ENCODE measurements around the gene TIMP3. TPM values are rescaled to one million over a fixed set of nuclear protein-coding genes. Genes with fewer than 3 reads are reported as not detected.

The TIMP3 gene
- total and polyA plus RNA-seq, 4 experiments from 2014 or later: 1.7 to 2.3 TPM; not detected in 2

GRCh38 chr22:32832174-32832573 lies 30.7 kb downstream of the TIMP3 start:
- Mint-ChIP-seq H3K9me3 (no peaks in the 10 kb centered on the region), H3K4me3 (no peak overlapping the region), H3K4me1 (peaks cover 2 to 8% (median 4%) of the 10 kb centered on the region in 4 donors), H3K36me3 (no peaks in the 10 kb centered on the region), H3K27ac (peak overlapping the region in 1 of 7 donors; percentile 22), H3K27me3 (peaks cover 1 to 6% of the 10 kb centered on the region in 2 donors)
- intact Hi-C loops (cut with micrococcal nuclease): no loop called here
- Histone ChIP-seq H3K4me3 (ENCODE audit: low read length in 2 of 2) (no peak overlapping the region), H3K4me1 (ENCODE audit: insufficient read depth, low read length) (no peaks in the 10 kb centered on the region), H3K36me3 (ENCODE audit: insufficient read depth, low read length) (no peaks in the 10 kb centered on the region), H3K27ac (ENCODE audit: low read depth, low read length) (no peak overlapping the region), H3K27me3 (ENCODE audit: insufficient read depth, low read length) (no peaks in the 10 kb centered on the region), H3K9me3 (ENCODE audit: control insufficient read depth in 1 of 2, low read length in 2 of 2) (no peaks in the 10 kb centered on the region)
- POLR2A ChIA-PET (ENCODE audit: partially characterized antibody): no interaction called here
- CTCF ChIA-PET (ENCODE audit: partially characterized antibody): no interaction called here
- DNase-seq: no peak

GRCh38 chr22:32836280-32837123 lies 35.0 kb downstream of the TIMP3 start:
- no peaks in the 10 kb centered on the region for H3K4me1 ChIP-seq (ENCODE audit: insufficient read depth, low read length)

DNA sequence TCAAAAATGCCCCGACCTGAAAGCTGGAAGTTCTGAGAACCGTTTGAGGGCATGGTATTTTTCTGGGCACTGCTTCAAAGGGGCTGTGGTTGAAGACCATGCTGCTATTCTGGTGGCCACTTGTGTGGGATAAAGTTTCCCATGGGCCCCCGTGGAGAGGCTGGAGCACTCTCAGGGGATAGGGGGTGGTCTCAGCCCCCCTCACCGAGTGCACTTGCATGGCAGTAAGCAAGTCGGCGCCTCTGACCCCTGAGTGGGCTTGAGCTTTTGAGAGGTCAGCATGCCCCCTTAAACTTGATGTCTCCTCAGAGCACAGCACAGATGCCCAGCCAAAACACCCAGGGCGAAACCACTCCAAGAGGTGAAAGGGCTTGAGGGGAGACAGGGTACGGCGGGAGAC lies 35.6 kb downstream of the TIMP3 start:
- no peaks in the 10 kb centered on the region for H3K4me1 ChIP-seq (ENCODE audit: insufficient read depth, low read length)
- intact Hi-C loops (cut with micrococcal nuclease): no loop called here
- Mint-ChIP-seq H3K36me3 (no peaks in the 10 kb centered on the region), H3K4me1 (peaks cover 0 to under 1% (median under 1%) of the 10 kb centered on the region in 4 donors), H3K4me3 (no peak overlapping the region), H3K9me3 (no peaks in the 10 kb centered on the region), H3K27ac (no peak overlapping the region), H3K27me3 (peaks cover 0 to 12% of the 10 kb centered on the region in 2 donors)
- no peaks in the 10 kb centered on the region for H3K27me3 ChIP-seq (ENCODE audit: insufficient read depth, low read length)
- no peak overlapping the region for H3K27ac ChIP-seq (ENCODE audit: low read depth, low read length)
- H3K4me3 ChIP-seq (ENCODE audit: low read length in 2 of 2): no peak overlapping the region
- H3K9me3 ChIP-seq (ENCODE audit: control insufficient read depth in 1 of 2, low read length in 2 of 2): no peaks in the 10 kb centered on the region
- no peaks in the 10 kb centered on the region for H3K36me3 ChIP-seq (ENCODE audit: insufficient read depth, low read length)
- ChIA-PET CTCF (ENCODE audit: partially characterized antibody) (interaction anchor here (0.8 to 1.7 kb wide), 3 partner anchors 10 to 306 kb away, joined by 3 to 6 read pairs (median 3); no protein-coding TSS in a partner anchor), POLR2A (ENCODE audit: partially characterized antibody) (no interaction called here)
- DNase-seq: no peak

More at GRCh38 chr22:32836280-32837123, 35.0 kb downstream of the TIMP3 start:
- no peaks in the 10 kb centered on the region for H3K36me3 Mint-ChIP-seq
- Histone ChIP-seq H3K27ac (ENCODE audit: low read depth, low read length) (no peak overlapping the region), H3K27me3 (ENCODE audit: insufficient read depth, low read length) (no peaks in the 10 kb centered on the region), H3K4me3 (ENCODE audit: low read length in 2 of 2) (no peak overlapping the region), H3K36me3 (ENCODE audit: insufficient read depth, low read length) (no peaks in the 10 kb centered on the region), H3K9me3 (ENCODE audit: control insufficient read depth in 1 of 2, low read length in 2 of 2) (no peaks in the 10 kb centered on the region)
- no peak overlapping the region for H3K27ac Mint-ChIP-seq
- no peaks in the 10 kb centered on the region for H3K9me3 Mint-ChIP-seq
- intact Hi-C loops (cut with micrococcal nuclease): no loop called here
- peaks cover 2 to 7% (median 4%) of the 10 kb centered on the region in 4 donors for H3K4me1 Mint-ChIP-seq
- no peak for DNase-seq
- ChIA-PET CTCF (ENCODE audit: partially characterized antibody) (interaction anchor here (0.8 to 1.7 kb wide), 3 partner anchors 9 to 305 kb away, joined by 3 to 6 read pairs (median 3); no protein-coding TSS in a partner anchor), POLR2A (ENCODE audit: partially characterized antibody) (no interaction called here)
- H3K27me3 Mint-ChIP-seq: peaks cover 0 to 12% of the 10 kb centered on the region in 2 donors
- no peak overlapping the region for H3K4me3 Mint-ChIP-seq

DNA sequence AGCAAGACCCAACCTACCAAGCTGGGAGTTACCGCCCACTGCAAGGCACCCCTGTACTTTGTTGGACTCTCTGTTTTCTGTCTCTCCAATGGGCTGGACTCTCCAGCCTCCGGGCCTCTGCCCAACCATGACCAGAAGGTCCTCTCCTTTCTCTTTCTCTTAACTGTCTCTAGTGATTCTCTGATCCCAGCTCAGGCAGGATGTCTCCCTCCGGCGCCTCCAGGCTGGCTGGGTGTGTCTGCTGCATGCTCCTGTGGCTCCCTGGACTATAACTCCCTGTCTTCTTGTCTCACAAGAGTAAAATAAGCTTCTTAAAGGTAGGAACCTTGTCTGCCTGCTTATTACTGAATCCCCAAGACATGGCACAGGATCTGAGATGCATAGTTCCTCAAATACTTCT lies 36.3 kb downstream of the TIMP3 start:
- no peaks in the 10 kb centered on the region for H3K4me1 ChIP-seq (ENCODE audit: insufficient read depth, low read length)
- no peaks in the 10 kb centered on the region for H3K27me3 ChIP-seq (ENCODE audit: insufficient read depth, low read length)
- Mint-ChIP-seq H3K27me3 (peaks cover 0 to 16% of the 10 kb centered on the region in 2 donors), H3K27ac (no peak overlapping the region), H3K36me3 (no peaks in the 10 kb centered on the region), H3K4me3 (no peak overlapping the region), H3K4me1 (no peaks in the 10 kb centered on the region), H3K9me3 (no peaks in the 10 kb centered on the region)
- H3K27ac ChIP-seq (ENCODE audit: low read depth, low read length): no peak overlapping the region
- no peaks in the 10 kb centered on the region for H3K36me3 ChIP-seq (ENCODE audit: insufficient read depth, low read length)
- CTCF ChIA-PET (ENCODE audit: partially characterized antibody): no interaction called here
- intact Hi-C loops (cut with micrococcal nuclease): no loop called here
- no peaks in the 10 kb centered on the region for H3K9me3 ChIP-seq (ENCODE audit: control insufficient read depth in 1 of 2, low read length in 2 of 2)
- no peak for DNase-seq
- POLR2A ChIA-PET (ENCODE audit: partially characterized antibody): no interaction called here
- no peak overlapping the region for H3K4me3 ChIP-seq (ENCODE audit: low read length in 2 of 2)

DNA sequence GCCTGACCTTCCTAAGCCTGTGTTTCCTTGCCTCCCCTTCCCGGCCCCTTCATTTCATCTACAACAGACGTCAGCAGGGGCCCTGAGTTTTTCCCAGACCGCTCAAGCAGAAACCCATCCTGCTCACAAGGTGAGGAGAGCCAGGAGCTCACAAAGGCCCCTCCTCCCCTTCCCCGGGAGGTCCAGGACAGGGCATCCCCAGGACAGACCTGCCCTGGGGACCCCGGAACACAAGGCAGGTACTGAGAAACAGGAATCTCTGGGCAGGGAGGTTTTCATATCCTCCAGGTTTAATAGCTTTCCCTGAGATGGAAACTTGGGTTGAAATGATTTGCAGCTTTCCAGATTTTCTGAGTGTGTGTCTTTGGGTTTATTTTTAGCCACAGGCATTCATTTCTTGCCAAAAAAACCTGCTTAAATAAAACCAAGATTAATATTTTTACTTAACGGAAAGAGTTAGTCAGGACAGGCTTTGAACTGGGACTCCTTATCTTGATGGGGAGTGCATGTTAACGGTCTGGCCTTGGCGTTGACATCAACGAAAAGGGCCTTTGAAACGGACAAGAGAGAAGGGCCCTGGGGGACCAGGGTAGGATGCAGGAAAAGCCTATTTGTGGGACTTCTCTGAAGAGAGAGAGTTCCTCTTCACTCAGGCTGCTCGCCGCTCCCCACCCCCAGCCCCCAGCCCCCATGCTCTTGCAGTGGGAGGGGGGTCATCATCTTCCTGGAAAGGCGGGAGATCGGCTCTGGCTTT lies 38.5 kb downstream of the TIMP3 start:
- Histone ChIP-seq H3K27ac (ENCODE audit: low read depth, low read length) (no peak overlapping the region), H3K27me3 (ENCODE audit: insufficient read depth, low read length) (no peaks in the 10 kb centered on the region), H3K36me3 (ENCODE audit: insufficient read depth, low read length) (no peaks in the 10 kb centered on the region), H3K4me1 (ENCODE audit: insufficient read depth, low read length) (no peaks in the 10 kb centered on the region), H3K9me3 (ENCODE audit: control insufficient read depth in 1 of 2, low read length in 2 of 2) (no peaks in the 10 kb centered on the region), H3K4me3 (ENCODE audit: low read length in 2 of 2) (no peak overlapping the region)
- Mint-ChIP-seq H3K9me3 (no peaks in the 10 kb centered on the region), H3K4me3 (no peak overlapping the region), H3K4me1 (no peaks in the 10 kb centered on the region), H3K27me3 (peaks cover 2 to 20% of the 10 kb centered on the region in 2 donors), H3K36me3 (no peaks in the 10 kb centered on the region), H3K27ac (no peak overlapping the region)
- ChIA-PET CTCF (ENCODE audit: partially characterized antibody) (no interaction called here), POLR2A (ENCODE audit: partially characterized antibody) (no interaction called here)
- DNase-seq: no peak
- intact Hi-C loops (cut with micrococcal nuclease): no loop called here

GRCh38 chr22:32841175-32841574 lies 39.7 kb downstream of the TIMP3 start:
- H3K4me3 Mint-ChIP-seq: peak overlapping the region in 1 of 8 donors; percentile 6

DNA sequence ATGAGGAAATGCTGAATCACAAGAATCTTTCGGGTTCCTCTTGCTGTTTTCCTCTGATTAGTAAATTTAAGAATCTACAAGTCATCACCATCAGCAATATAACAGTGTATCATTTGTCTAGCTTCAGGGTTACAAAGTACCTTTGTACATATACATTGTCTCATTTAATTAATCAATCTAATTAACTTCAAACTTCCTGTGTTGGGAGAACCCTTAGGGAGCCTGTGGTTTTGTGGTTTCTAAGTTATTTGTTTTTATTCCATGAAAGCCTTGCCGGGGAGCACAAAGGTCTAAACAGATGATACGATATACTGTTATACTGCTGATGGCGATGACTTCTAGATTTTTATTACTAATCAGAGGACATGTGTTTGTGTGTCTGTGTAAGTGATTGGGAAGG lies 41.0 kb downstream of the TIMP3 start:
- Histone ChIP-seq H3K9me3 (ENCODE audit: control insufficient read depth in 1 of 2, low read length in 2 of 2) (no peaks in the 10 kb centered on the region), H3K27me3 (ENCODE audit: insufficient read depth, low read length) (no peaks in the 10 kb centered on the region), H3K4me1 (ENCODE audit: insufficient read depth, low read length) (no peaks in the 10 kb centered on the region), H3K4me3 (ENCODE audit: low read length in 2 of 2) (no peak overlapping the region), H3K27ac (ENCODE audit: low read depth, low read length) (no peak overlapping the region), H3K36me3 (ENCODE audit: insufficient read depth, low read length) (no peaks in the 10 kb centered on the region)
- Mint-ChIP-seq H3K9me3 (no peaks in the 10 kb centered on the region), H3K27me3 (peaks cover 7 to 20% of the 10 kb centered on the region in 2 donors), H3K27ac (no peak overlapping the region), H3K4me3 (no peak overlapping the region), H3K36me3 (no peaks in the 10 kb centered on the region), H3K4me1 (no peaks in the 10 kb centered on the region)
- POLR2A ChIA-PET (ENCODE audit: partially characterized antibody): no interaction called here
- DNase-seq: no peak
- intact Hi-C loops (cut with micrococcal nuclease): no loop called here
- CTCF ChIA-PET (ENCODE audit: partially characterized antibody): no interaction called here

More at GRCh38 chr22:32841175-32841574, 39.7 kb downstream of the TIMP3 start:
- Mint-ChIP-seq H3K27me3 (peaks cover 6 to 20% of the 10 kb centered on the region in 2 donors), H3K36me3 (no peaks in the 10 kb centered on the region), H3K9me3 (no peaks in the 10 kb centered on the region), H3K27ac (no peak overlapping the region), H3K4me1 (no peaks in the 10 kb centered on the region)
- Histone ChIP-seq H3K27ac (ENCODE audit: low read depth, low read length) (no peak overlapping the region), H3K4me1 (ENCODE audit: insufficient read depth, low read length) (no peaks in the 10 kb centered on the region), H3K9me3 (ENCODE audit: control insufficient read depth in 1 of 2, low read length in 2 of 2) (no peaks in the 10 kb centered on the region), H3K27me3 (ENCODE audit: insufficient read depth, low read length) (no peaks in the 10 kb centered on the region), H3K4me3 (ENCODE audit: low read length in 2 of 2) (no peak overlapping the region), H3K36me3 (ENCODE audit: insufficient read depth, low read length) (no peaks in the 10 kb centered on the region)
- ChIA-PET POLR2A (ENCODE audit: partially characterized antibody) (no interaction called here), CTCF (ENCODE audit: partially characterized antibody) (no interaction called here)
- DNase-seq: no peak
- intact Hi-C loops (cut with micrococcal nuclease): no loop called here
